Epithelial cell of prostate (primary cell): ENCODE results near the gene HOXD4.

Experiments used
- DNase-seq: peaks from one replicate; pipeline ENCODE4 v3.0.0-alpha.2; 2011; ENCODE audit warnings: low read depth, low spot score
- H3K27ac ChIP-seq: fragments of 450-650 bp; 2 replicates; pipeline ENCODE4 v1.5.1; 2017; ENCODE audit warnings: mild to moderate bottlenecking

The HOXD4 gene

DNA sequence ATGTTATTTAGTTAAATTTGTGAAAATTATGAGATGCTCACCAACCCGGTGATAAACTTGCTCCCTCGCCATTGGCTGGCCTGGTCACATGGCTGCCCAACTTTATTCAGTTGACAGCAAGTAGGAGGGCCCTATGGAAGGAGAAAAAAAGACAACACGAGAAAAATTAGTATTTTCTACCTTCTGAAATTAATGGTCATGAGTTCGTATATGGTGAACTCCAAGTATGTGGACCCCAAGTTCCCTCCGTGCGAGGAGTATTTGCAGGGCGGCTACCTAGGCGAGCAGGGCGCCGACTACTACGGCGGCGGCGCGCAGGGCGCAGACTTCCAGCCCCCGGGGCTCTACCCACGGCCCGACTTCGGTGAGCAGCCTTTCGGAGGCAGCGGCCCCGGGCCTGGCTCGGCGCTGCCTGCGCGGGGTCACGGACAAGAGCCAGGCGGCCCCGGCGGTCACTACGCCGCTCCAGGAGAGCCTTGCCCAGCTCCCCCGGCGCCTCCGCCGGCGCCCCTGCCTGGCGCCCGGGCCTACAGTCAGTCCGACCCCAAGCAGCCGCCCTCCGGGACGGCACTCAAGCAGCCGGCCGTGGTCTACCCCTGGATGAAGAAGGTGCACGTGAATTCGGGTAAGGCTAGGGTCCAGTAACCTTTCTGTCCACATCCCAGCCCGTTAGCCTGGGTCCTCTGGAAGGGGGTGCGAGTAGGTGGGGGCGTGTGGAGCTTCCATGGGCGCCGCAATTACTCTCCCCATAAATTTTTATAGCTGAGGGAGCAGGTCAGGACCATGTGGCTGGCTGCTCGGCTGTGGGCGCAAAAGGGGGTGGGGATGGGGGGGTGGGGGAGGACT lies at the start of gene HOXD4:
HOXD4 (plus strand) TSS at position 109 of the 846 bp plus-strand sequence; CDS start at position 193, 84 bp downstream.
- H3K27ac ChIP-seq, result no peak within 1 kb of the TSS
- no peak for DNase-seq

GRCh38 chr2:176101842-176102241 lies 49.5 kb upstream of the HOXD4 start:
- DNase-seq, result no peak
- no peak overlapping the region for H3K27ac ChIP-seq

DNA sequence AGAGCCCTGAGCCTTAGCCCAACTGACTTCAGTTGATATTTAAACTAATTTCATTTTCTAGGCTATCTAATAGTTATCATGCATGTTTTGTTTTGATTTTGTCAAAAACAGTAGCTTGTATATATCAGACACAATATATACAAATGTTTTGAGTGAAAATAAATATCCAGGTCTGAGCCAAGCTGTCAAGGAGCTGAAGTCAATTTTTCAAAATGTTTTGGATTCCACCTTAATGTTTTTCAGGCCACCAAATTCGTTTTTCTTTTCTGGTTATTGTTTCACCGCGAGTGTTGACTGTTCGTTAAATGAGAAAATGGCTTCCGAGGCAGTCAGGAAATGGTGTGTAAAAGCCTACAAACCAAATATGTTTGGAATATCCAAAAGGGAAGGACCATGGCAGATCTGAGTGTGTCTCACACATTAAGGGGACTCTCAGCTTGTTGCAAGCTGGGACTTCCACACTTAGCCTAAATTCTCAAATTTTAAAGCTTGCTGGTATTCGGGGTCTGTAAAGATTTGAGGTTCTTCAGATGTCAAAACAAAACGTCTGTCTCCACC lies 49.0 kb upstream of the HOXD4 start:
- no peak for DNase-seq
- H3K27ac ChIP-seq, result no peak overlapping the region

- peak overlapping the region; percentile 98 for H3K27ac ChIP-seq
- DNase-seq, result no peak
Measured at GRCh38 chr2:176103194-176103593, 48.2 kb upstream of the HOXD4 start.

- H3K27ac ChIP-seq, result peak overlapping the region; percentile 98
- DNase-seq, result no peak
Measured at GRCh38 chr2:176103742-176104315, 47.5 kb upstream of the HOXD4 start.

- peak overlapping the region; percentile 98 for H3K27ac ChIP-seq
- no peak for DNase-seq
Measured at GRCh38 chr2:176104316-176105077, 46.9 kb upstream of the HOXD4 start.

DNA sequence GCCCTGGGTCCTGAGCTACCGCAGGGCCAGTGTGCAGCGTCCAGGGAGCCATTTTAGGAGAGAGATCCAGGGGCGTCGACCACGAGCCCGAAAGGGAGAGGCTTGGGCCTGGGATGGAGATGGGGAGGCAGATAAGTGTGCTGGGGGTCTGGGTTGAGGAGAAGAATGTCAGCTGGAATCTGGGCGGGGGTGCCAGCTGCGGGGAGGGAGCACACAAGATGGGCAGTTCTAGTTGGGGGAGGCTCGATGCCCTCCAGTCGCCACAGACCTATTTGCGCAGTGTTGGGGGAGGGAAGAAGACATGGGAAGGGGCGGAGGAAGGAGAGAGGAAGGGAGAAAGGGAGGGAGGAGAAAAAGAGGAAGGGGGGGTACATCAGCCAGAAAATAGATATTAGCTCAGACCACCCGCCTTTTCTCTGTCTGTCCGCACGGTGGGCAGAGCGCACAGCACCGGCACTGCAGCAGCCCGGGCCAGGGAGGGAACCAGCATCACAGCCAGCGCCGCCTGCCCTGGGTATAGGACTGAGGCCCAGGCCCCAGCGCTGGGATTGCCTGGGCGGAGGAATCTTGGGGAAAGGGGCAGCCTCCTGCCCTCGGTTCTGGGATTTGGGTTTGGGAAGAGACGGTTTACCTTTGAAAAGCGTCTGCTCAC lies 46.1 kb upstream of the HOXD4 start:
- DNase-seq, result no peak
- H3K27ac ChIP-seq, result peak overlapping the region; percentile 98

DNA sequence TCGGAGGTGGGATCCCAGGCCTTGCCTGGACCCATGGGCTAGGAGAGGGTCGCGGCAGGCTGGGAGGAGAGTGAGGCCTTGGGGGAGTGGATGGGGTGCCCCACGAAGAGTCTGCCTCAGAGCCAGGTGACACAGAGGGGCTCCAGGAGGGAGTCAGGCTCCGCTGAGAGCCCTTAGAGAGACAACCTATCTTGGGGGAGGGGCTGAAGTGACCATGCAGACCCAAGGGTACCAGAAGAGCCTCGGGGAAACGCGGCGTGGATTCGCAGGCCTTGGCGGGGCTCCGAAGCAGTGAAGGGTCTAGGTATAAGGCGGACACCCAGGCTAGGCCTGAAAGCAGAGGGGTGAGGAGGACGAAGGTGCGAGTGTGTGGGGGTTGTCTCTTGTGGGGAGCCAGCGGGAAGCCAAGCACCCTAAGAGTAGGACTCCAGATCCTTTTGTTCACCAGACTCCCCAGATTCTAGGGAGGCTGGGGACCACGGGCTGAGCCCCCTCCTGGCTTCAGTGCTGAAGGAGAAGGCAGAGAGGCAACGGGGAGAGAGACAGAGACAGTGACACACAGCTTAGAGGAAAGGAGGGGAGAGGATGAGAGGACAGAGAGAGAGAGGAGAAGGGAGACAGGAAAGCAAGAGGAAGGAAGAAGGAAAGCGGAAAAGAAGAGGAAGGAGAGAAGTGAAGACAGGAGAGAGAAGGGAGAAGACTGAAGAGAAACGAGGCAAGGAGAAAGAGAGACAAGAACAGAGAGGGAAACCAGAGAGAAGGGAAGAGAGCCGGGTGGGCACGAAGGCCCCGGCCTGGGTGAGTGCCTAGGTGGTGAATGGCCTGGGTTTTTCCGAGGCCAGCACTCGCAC lies 45.4 kb upstream of the HOXD4 start:
- peak overlapping the region; percentile 98 for H3K27ac ChIP-seq
- DNase-seq, result no peak

DNA sequence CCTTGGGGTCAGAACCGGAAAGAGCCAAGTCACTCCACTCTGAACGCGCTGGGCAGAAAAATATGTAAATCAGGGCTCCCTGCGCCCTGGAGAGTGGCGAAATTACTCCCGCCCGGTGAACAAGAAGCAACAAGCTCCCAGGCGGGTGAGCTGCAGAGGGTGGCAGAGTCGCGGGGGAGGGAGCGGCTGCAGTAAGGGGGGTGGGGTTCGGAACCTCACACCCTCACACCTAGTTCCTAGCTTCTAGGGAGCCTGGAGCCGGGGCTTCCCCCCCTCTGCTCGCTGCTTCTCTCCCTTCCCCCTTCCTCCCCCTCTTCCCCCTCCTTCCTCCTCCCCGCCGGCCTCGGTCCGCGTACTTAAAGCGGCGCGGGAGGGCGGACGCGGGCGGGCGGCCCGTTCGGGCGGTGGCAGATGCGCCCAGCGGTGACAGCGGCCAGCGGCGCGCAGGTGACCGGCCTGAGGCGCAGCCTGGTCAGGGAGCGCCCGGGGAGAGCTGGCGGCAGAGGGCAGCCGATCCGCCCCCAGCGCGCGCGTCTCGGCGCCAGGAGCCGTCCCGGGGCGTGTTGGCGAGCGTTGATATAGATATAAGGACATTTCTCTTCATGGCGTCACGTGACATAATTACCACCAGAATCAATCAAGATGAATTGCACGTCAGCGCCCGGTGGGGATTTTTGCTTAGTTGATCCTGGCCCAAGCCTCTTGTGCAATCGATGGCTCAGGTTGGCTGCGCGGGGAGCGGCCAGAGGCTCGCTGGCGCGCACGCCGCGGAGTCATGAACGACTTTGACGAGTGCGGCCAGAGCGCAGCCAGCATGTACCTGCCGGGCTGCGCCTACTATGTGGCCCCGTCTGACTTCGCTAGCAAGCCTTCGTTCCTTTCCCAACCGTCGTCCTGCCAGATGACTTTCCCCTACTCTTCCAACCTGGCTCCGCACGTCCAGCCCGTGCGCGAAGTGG lies 44.5 kb upstream of the HOXD4 start, which contains the start of gene HOXD11:
HOXD11 (plus strand) TSS at position 700 of the 959 bp plus-strand sequence; CDS start at position 776, 76 bp downstream.
- DNase-seq, result peak; percentile 78
- peak within 1 kb of the TSS; percentile 98 for H3K27ac ChIP-seq

- peak overlapping the region; percentile 98 for H3K27ac ChIP-seq
- DNase-seq, result no peak
Measured at GRCh38 chr2:176107731-176108181, 43.6 kb upstream of the HOXD4 start.

- no peak for DNase-seq
- H3K27ac ChIP-seq, result peak overlapping the region; percentile 98
Measured at GRCh38 chr2:176109192-176109901, 42.0 kb upstream of the HOXD4 start.

DNA sequence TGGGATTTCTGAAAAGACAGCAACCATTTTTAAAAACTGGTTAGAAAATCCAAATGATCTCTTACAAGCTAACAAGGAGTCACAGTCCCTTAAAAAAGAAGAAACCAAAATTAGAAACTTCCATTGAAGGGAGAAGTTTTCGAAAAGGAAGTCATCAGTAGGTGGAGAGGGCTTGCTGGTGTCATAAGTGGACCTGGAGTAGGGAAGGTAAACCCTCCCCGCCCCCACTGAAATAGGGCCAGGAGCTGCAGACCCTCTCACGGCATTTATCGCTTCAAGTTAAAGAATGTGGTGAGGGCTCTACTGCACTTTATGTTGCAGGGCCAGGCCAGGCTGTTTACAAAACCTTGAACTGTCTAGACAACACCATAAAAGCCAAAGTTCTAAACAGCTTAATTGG lies 41.4 kb upstream of the HOXD4 start:
- peak overlapping the region; percentile 98 for H3K27ac ChIP-seq
- no peak for DNase-seq

DNA sequence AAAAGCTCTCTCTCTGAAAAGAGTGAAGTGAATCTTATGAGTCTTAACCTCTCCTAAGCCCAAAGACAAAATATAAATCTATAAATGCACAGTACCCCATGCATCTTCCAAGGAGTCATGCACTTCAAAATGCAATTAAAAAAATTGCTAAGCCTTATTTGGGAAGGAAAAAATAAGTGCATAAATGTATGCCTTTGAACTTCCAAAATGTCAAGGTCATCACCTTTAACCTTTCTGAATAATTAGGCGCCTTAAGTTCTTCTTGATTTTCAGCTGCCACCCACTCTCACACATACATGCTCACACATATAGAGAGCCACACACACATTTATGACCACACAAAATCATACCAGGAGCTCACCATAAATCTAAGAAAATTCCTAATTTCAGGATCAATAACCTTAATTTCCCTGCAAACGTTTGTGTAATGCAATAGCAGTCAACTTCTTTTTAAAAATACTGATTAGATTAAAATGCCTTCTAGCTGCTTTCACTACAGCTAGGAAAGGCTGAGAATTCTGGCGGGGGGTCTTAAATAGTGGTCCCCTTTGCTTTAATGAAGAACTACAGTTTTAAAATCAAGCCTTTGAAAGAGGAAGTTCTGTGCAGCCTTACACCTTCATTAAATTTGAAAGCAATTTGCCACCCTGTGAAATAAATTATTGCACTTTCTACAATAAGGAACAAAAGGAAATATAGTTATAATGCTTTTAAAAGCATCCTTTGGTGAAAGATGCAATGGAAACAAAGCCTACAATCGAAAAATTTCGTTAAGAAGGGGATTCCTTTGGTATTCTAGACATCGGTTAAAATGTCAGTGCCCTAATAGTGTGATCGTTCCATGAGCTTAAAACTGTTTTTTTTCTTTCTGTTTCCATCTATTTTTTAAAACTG lies 40.7 kb upstream of the HOXD4 start:
- no peak for DNase-seq
- H3K27ac ChIP-seq, result no peak overlapping the region

GRCh38 chr2:176111309-176111663 lies 40.1 kb upstream of the HOXD4 start:
- no peak for DNase-seq
- no peak overlapping the region for H3K27ac ChIP-seq

DNA sequence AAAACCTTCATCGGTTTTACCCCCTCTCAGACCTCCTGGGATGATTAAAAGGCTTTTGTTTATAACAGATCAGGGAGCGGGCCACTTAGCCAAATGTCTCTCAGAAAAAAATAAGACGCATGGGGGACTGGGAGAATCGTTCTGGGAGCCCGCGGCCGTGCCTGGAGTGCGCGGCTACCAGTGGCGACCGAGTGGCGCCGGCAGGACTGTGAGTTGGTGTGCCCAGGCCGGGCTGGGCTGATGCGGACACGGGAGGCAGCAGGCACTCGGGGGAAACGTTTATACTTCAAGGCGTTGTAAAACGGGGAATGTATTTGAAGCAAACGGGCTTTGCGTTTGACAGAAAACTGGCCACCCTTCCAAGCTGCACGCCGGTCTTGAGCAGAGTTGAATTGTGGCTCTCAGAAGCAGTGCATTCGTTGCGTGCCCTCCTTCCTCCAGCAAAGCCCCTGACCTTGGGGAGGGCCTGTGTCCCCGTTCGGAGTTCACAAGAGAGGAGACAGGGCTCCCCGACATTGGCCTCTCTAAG lies 39.4 kb upstream of the HOXD4 start:
- DNase-seq, result no peak
- no peak overlapping the region for H3K27ac ChIP-seq
